HUES64 (cell line): ENCODE measurements around the gene CDC14A.
"Not testable (repeated sequence)": the region's sequence is repeated elsewhere in the genome, so short reads cannot be mapped to it uniquely, and the experiment has no call there.

ENCODE experiments used
- H3K27ac ChIP-seq: 2 replicates; pipeline ENCODE4 v1.7.0; 2013; ENCODE audit warnings: low read depth, low read length, inconsistent platforms
- H3K27me3 ChIP-seq: 2 replicates; pipeline ENCODE4 v1.6.1; 2013; ENCODE audit warnings: mild to moderate bottlenecking, low read length; ENCODE audit not compliant: insufficient read depth
- H3K36me3 ChIP-seq: 2 replicates; pipeline ENCODE4 v1.6.1; 2013; ENCODE audit warnings: mild to moderate bottlenecking, low read length; ENCODE audit not compliant: insufficient read depth
- H3K4me1 ChIP-seq: 2 replicates; pipeline ENCODE4 v1.6.1; 2013; ENCODE audit warnings: mild to moderate bottlenecking, low read length, moderate library complexity; ENCODE audit not compliant: insufficient read depth
- H3K4me3 ChIP-seq: 2 replicates; pipeline ENCODE4 v1.5.1; 2013; ENCODE audit warnings: mild to moderate bottlenecking, low read length, moderate library complexity
- H3K9ac ChIP-seq: 2 replicates; pipeline ENCODE4 v1.6.1; 2013; ENCODE audit warnings: mild to moderate bottlenecking, low read depth, low read length
- H3K9me3 ChIP-seq: 2 replicates; pipeline ENCODE4 v1.6.1; 2013; ENCODE audit warnings: low read depth, low read length; ENCODE audit not compliant: insufficient read depth
- WGBS: fragments of 150-250, 120-280 bp; methylation state at CpG from one replicate; pipeline ENCODE4 v1.1.7; 2013; ENCODE audit warnings: missing lambda C conversion rate; 5-methylcytosine and 5-hydroxymethylcytosine counted together

The CDC14A gene

GRCh38 chr1:100391675-100392074 is 39.4 kb downstream of the CDC14A start:
- no peak overlapping the region for H3K9ac ChIP-seq
- no peaks in the 10 kb centered on the region for H3K9me3 ChIP-seq
- peaks cover 10% of the 10 kb centered on the region for H3K36me3 ChIP-seq
- WGBS = 100% methylated on average over 1 of the region's 1 CpG
- H3K4me3 ChIP-seq = no peak overlapping the region
- H3K27me3 ChIP-seq = no peaks in the 10 kb centered on the region
- H3K27ac ChIP-seq = no peak overlapping the region
- H3K4me1 ChIP-seq = peaks cover 18% of the 10 kb centered on the region

GRCh38 chr1:100392756-100393155 is 40.5 kb downstream of the CDC14A start:
- Histone ChIP-seq H3K9ac (no peak overlapping the region), H3K27ac (no peak overlapping the region), H3K9me3 (no peaks in the 10 kb centered on the region), H3K27me3 (no peaks in the 10 kb centered on the region), H3K4me3 (no peak overlapping the region), H3K4me1 (peaks cover 9% of the 10 kb centered on the region), H3K36me3 (peaks cover 10% of the 10 kb centered on the region)
- 96% methylated on average over 5 of the region's 5 CpGs for WGBS

- Histone ChIP-seq H3K27me3 (no peaks in the 10 kb centered on the region), H3K4me3 (no peak overlapping the region), H3K36me3 (peaks cover 10% of the 10 kb centered on the region), H3K9me3 (no peaks in the 10 kb centered on the region), H3K27ac (no peak overlapping the region), H3K9ac (no peak overlapping the region), H3K4me1 (peaks cover 8% of the 10 kb centered on the region)
- 100% methylated on average over 1 of the region's 1 CpG for WGBS
Observed at GRCh38 chr1:100394285-100394684, 42.0 kb downstream of the CDC14A start.

- no peak overlapping the region for H3K9ac ChIP-seq
- 90% methylated on average over 5 of the region's 5 CpGs for WGBS
- H3K4me3 ChIP-seq = no peak overlapping the region
- no peaks in the 10 kb centered on the region for H3K27me3 ChIP-seq
- H3K27ac ChIP-seq = no peak overlapping the region
- peaks cover 22% of the 10 kb centered on the region for H3K4me1 ChIP-seq
- no peaks in the 10 kb centered on the region for H3K9me3 ChIP-seq
- H3K36me3 ChIP-seq = peaks cover 5% of the 10 kb centered on the region
Observed at GRCh38 chr1:100395913-100396312, 43.6 kb downstream of the CDC14A start.

GRCh38 chr1:100396651-100397050 is 44.3 kb downstream of the CDC14A start:
- Histone ChIP-seq H3K27me3 (no peaks in the 10 kb centered on the region), H3K36me3 (peaks cover 4% of the 10 kb centered on the region), H3K9me3 (no peaks in the 10 kb centered on the region), H3K27ac (no peak overlapping the region), H3K4me1 (peaks cover 24% of the 10 kb centered on the region), H3K4me3 (no peak overlapping the region), H3K9ac (no peak overlapping the region)
- 100% methylated on average over 3 of the region's 3 CpGs for WGBS

- Histone ChIP-seq H3K27ac (no peak overlapping the region), H3K36me3 (peaks cover 6% of the 10 kb centered on the region), H3K9me3 (no peaks in the 10 kb centered on the region), H3K9ac (no peak overlapping the region), H3K4me3 (no peak overlapping the region), H3K4me1 (peaks cover 24% of the 10 kb centered on the region), H3K27me3 (no peaks in the 10 kb centered on the region)
Observed at GRCh38 chr1:100397681-100398080, 45.4 kb downstream of the CDC14A start.

- Histone ChIP-seq H3K36me3 (peaks cover 4% of the 10 kb centered on the region; the same call in 1 of the 2 replicates), H3K4me1 (peaks cover 24% of the 10 kb centered on the region), H3K27ac (no peak overlapping the region), H3K9ac (no peak overlapping the region), H3K9me3 (no peaks in the 10 kb centered on the region), H3K4me3 (no peak overlapping the region), H3K27me3 (no peaks in the 10 kb centered on the region)
- WGBS = 100% methylated on average over 1 of the region's 2 CpGs
Observed at GRCh38 chr1:100398648-100399047, 46.3 kb downstream of the CDC14A start.

- Histone ChIP-seq H3K27me3 (no peaks in the 10 kb centered on the region), H3K27ac (peak overlapping the region; percentile 3; the same call in 1 of the 2 replicates), H3K4me1 (peaks cover 24% of the 10 kb centered on the region), H3K4me3 (no peak overlapping the region), H3K36me3 (peaks cover 4% of the 10 kb centered on the region; the same call in 1 of the 2 replicates), H3K9ac (peak overlapping the region; percentile 3; the same call in 1 of the 2 replicates), H3K9me3 (no peaks in the 10 kb centered on the region)
- WGBS = 60% methylated on average over 2 of the region's 2 CpGs
Observed at GRCh38 chr1:100400404-100400803, 48.1 kb downstream of the CDC14A start.

- no peaks in the 10 kb centered on the region for H3K27me3 ChIP-seq
- H3K9me3 ChIP-seq = no peaks in the 10 kb centered on the region
- 100% methylated on average over 1 of the region's 2 CpGs for WGBS
- no peak overlapping the region for H3K4me3 ChIP-seq
- H3K36me3 ChIP-seq = peaks cover 6% of the 10 kb centered on the region; the same call in 1 of the 2 replicates
- no peak overlapping the region for H3K9ac ChIP-seq
- peaks cover 13% of the 10 kb centered on the region for H3K4me1 ChIP-seq
- H3K27ac ChIP-seq = no peak overlapping the region
Observed at GRCh38 chr1:100404821-100405220, 52.5 kb downstream of the CDC14A start.

GRCh38 chr1:100405902-100406301 is 53.6 kb downstream of the CDC14A start:
- H3K9me3 ChIP-seq, H3K27ac ChIP-seq, H3K27me3 ChIP-seq, H3K9ac ChIP-seq, H3K4me3 ChIP-seq, H3K4me1 ChIP-seq, H3K36me3 ChIP-seq: not testable (repeated sequence)
- 97% methylated on average over 5 of the region's 5 CpGs for WGBS

- not testable (repeated sequence) for H3K9me3 ChIP-seq, H3K36me3 ChIP-seq, H3K27me3 ChIP-seq, H3K4me3 ChIP-seq, H3K27ac ChIP-seq, H3K9ac ChIP-seq
- H3K4me1 ChIP-seq = peaks cover 16% of the 10 kb centered on the region
- 97% methylated on average over 1 of the region's 3 CpGs for WGBS
Observed at GRCh38 chr1:100407390-100407789, 55.1 kb downstream of the CDC14A start.

- Histone ChIP-seq H3K9me3 (no peaks in the 10 kb centered on the region), H3K4me3 (no peak overlapping the region), H3K4me1 (peaks cover 16% of the 10 kb centered on the region), H3K9ac (no peak overlapping the region), H3K36me3 (peaks cover 2% of the 10 kb centered on the region; the same call in 1 of the 2 replicates), H3K27ac (no peak overlapping the region), H3K27me3 (no peaks in the 10 kb centered on the region)
- 88% methylated on average over 4 of the region's 4 CpGs for WGBS
Observed at GRCh38 chr1:100411019-100411418, 58.7 kb downstream of the CDC14A start.
